GM10248 (cell line): Measurements from ENCODE around the gene MAPRE2.
A peak's percentile ranks its signal among the peaks of the same experiment; 100 is the strongest.

Experiments
- CTCF ChIA-PET: fragments of 300-600 bp; sonication (Branson Sonifier 250); formaldehyde crosslinking; extraction: SDS; loops from one replicate; lab custom pipeline; 2021; ENCODE audit warnings: antibody characterized with exemption; lab: Yijun Ruan, JAX
- POLR2A ChIA-PET: fragments of 350-650 bp; sonication (Branson Sonifier 250); formaldehyde crosslinking; extraction: SDS; loops from one replicate; lab custom pipeline; 2020; ENCODE audit warnings: antibody characterized with exemption; lab: Yijun Ruan, JAX
- DNase-seq: peaks from one replicate; pipeline ENCODE4 v3.0.0; 2012; ENCODE audit errors: extremely low spot score
- TF ChIP-seq, protein P1 (sequence below): IDR thresholded peaks from 2 replicates; pipeline ENCODE4 v1.5.1; 2012; ENCODE audit warnings: mild to moderate bottlenecking, low read depth; ENCODE audit errors: extremely low read depth, missing control alignments, control extremely low read depth

Gene MAPRE2

DNA sequence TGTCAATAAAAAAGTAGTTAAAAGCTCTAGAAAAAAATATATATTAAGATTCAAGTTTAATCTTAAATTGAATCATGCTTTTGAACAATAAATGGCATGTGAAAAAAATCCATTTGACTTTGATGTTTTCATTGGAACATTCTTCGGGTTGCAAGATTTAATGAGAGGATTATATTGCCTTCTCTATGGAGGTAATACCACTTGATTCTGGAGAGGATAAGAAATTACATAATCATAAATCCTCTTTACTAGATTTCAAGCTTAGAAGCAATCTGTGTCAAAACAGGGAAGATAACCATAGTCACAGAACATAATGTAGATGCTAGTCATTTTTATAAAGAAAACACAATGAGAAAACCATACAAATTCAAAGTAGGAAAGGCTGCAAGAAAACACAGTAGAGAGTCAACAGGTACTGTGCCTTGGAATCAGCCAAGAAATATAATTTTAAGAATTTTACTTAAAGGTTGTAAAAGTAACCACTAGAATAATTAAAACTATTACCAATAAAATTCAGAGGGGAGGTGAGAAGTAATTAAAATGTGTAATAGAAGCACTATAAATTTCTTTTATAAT lies 18.7 kb upstream of the MAPRE2 start:
- ChIA-PET CTCF (interaction anchor here (1.0 to 1.5 kb wide), 2 partner anchors 17 to 36 kb away, joined by 3 to 4 read pairs; no protein-coding TSS in a partner anchor), POLR2A (no interaction called here)
- TF ChIP-seq, protein P1, sequence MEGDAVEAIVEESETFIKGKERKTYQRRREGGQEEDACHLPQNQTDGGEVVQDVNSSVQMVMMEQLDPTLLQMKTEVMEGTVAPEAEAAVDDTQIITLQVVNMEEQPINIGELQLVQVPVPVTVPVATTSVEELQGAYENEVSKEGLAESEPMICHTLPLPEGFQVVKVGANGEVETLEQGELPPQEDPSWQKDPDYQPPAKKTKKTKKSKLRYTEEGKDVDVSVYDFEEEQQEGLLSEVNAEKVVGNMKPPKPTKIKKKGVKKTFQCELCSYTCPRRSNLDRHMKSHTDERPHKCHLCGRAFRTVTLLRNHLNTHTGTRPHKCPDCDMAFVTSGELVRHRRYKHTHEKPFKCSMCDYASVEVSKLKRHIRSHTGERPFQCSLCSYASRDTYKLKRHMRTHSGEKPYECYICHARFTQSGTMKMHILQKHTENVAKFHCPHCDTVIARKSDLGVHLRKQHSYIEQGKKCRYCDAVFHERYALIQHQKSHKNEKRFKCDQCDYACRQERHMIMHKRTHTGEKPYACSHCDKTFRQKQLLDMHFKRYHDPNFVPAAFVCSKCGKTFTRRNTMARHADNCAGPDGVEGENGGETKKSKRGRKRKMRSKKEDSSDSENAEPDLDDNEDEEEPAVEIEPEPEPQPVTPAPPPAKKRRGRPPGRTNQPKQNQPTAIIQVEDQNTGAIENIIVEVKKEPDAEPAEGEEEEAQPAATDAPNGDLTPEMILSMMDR = no peak
- DNase-seq = no peak

DNA sequence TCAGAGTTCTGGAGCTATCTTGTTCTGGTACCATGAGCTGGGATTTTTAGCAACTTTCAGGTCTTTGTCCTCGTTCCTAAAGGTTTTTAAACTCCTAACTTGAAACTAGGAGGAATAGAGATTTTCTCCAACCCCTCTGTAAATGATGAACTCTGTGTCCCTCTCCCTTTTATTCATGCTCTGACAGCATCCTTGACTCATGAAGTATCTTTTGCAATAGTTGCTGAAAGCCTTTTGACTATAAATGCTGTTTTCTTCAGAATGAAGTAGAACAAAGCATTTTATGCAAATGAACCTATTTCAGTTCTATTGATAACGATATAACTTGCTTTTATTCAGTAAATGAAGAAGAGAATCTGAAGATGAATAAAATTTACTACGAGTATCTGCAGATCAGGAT lies 17.0 kb upstream of the MAPRE2 start:
- DNase-seq = no peak
- TF ChIP-seq, protein P1 = no peak
- CTCF ChIA-PET = interaction anchor here (1.4 to 7.5 kb wide), 5 partner anchors 13 to 120 kb away, joined by 4 to 98 read pairs (median 18); partner anchors contain the start of gene MAPRE2
- POLR2A ChIA-PET = no interaction called here

GRCh38 chr18:35024965-35025364 lies 16.2 kb upstream of the MAPRE2 start:
- ChIA-PET CTCF (interaction anchor here (1.4 to 7.5 kb wide), 12 partner anchors 8 to 206 kb away, joined by 3 to 98 read pairs (median 7); partner anchors contain the start of gene MAPRE2), POLR2A (no interaction called here)
- TF ChIP-seq, protein P1 = no peak
- no peak for DNase-seq

DNA sequence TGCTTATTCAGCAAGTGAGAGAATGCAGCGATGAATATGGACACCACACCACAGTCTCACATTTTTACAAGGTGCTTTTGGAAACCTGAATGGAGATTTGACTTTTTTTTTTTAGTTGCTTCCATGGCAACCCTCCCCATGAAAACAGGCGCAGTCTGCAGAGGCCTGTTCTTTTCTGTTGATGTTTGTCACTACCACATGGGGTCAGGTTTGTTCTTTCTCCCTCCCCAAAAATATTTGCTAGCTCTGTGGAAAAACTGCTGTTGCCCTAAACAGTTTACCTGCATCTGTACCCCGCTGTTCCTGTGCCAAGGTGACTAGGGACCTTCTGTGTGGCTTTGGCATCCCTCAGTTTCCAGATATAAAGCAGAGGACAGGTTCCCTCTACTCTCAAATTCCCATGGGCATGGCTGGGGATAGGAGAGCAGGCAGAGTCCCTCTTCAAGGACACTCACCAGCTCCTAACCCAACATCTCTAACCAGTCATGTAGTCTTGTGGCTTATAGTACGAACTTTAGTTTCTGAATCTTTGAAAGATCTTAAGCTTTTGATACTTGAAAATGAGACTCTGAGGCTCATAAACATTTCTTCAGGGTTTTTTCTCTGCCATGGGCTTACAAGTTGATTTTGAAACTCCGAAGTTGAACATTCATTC lies 14.7 kb upstream of the MAPRE2 start:
- ChIA-PET CTCF (interaction anchor here (0.6 to 7.5 kb wide), 28 partner anchors 10 to 360 kb away, joined by 3 to 98 read pairs (median 4); partner anchors contain the start of gene MAPRE2), POLR2A (no interaction called here)
- no peak for DNase-seq
- TF ChIP-seq, protein P1 = peak; percentile 54

- ChIA-PET CTCF (interaction anchor here (0.9 to 7.5 kb wide), 18 partner anchors 10 to 359 kb away, joined by 3 to 98 read pairs (median 5); partner anchors contain the start of gene MAPRE2), POLR2A (no interaction called here)
- TF ChIP-seq, protein P1 = no peak
- DNase-seq = no peak
These were observed 14.0 kb upstream of the MAPRE2 start for GRCh38 chr18:35027206-35027605.

DNA sequence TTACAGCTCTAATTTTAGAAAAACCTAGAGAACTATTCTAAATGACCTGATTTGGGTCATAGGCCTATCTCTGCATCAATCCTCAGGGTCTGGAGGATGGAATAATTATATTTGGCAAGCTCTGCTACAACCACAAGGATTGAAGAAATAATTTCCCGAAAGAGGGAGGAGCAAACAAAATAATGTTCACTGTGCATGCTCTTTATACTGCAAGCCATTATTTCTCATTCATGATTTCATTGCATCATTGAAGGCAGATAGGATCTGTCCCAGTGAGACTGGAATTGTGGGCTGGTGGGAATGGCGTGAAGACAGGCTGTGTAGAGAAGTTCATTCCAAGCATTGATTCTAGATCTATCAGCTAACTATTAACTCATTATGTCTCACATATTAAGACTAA lies 12.7 kb upstream of the MAPRE2 start:
- no peak for DNase-seq
- ChIA-PET CTCF (interaction anchor here (0.9 to 7.5 kb wide), 13 partner anchors 8 to 327 kb away, joined by 3 to 98 read pairs (median 4); partner anchors contain the start of gene MAPRE2), POLR2A (no interaction called here)
- TF ChIP-seq, protein P1 = no peak
